AG20443 (cell line): ENCODE results near the gene IFNG.
"Not testable (repeated sequence)": the region's sequence is repeated elsewhere in the genome, so short reads cannot be mapped to it uniquely, and the experiment has no call there.

Experiments
- DNase-seq: peaks from one replicate; pipeline ENCODE4 v3.0.0; 2012; ENCODE audit warnings: low spot score, mixed read lengths

The IFNG gene

GRCh38 chr12:68159681-68160304 lies at the start of gene IFNG:
IFNG (minus strand) TSS chr12:68159740; CDS start chr12:68159615, 125 bp downstream.
- no peak for DNase-seq

- not testable (repeated sequence) for DNase-seq
Observed at GRCh38 chr12:68209048-68209728, 49.6 kb upstream of the IFNG start.

GRCh38 chr12:68207276-68207675 lies 47.7 kb upstream of the IFNG start:
- no peak for DNase-seq

GRCh38 chr12:68206446-68206845 lies 46.9 kb upstream of the IFNG start:
- DNase-seq: no peak

GRCh38 chr12:68203460-68203875 lies 43.9 kb upstream of the IFNG start:
- DNase-seq: no peak

GRCh38 chr12:68200854-68201253 lies 41.3 kb upstream of the IFNG start:
- no peak for DNase-seq

- DNase-seq: no peak
Observed at GRCh38 chr12:68199127-68199526, 39.6 kb upstream of the IFNG start.

- DNase-seq: no peak
Observed at GRCh38 chr12:68198507-68199086, 39.1 kb upstream of the IFNG start.

- DNase-seq: no peak
Observed at GRCh38 chr12:68190301-68190700, 30.8 kb upstream of the IFNG start.

GRCh38 chr12:68189821-68190242 lies 30.3 kb upstream of the IFNG start:
- DNase-seq: peak; percentile 29

GRCh38 chr12:68185598-68185997 lies 26.1 kb upstream of the IFNG start:
- no peak for DNase-seq

- no peak for DNase-seq
Observed at GRCh38 chr12:68180792-68181744, 21.5 kb upstream of the IFNG start.

GRCh38 chr12:68178774-68179439 lies 19.4 kb upstream of the IFNG start:
- DNase-seq: no peak

GRCh38 chr12:68178184-68178583 lies 18.6 kb upstream of the IFNG start:
- DNase-seq: no peak

- DNase-seq: no peak
Observed at GRCh38 chr12:68177562-68177961, 18.0 kb upstream of the IFNG start.

GRCh38 chr12:68176257-68176656 lies 16.7 kb upstream of the IFNG start:
- no peak for DNase-seq

- no peak for DNase-seq
Observed at GRCh38 chr12:68175557-68176061, 16.1 kb upstream of the IFNG start.

GRCh38 chr12:68174761-68175160 lies 15.2 kb upstream of the IFNG start:
- not testable (repeated sequence) for DNase-seq

- DNase-seq: no peak
Observed at GRCh38 chr12:68173792-68174191, 14.3 kb upstream of the IFNG start.

GRCh38 chr12:68170726-68171125 lies 11.2 kb upstream of the IFNG start:
- DNase-seq: no peak

GRCh38 chr12:68169213-68169889 lies 9.8 kb upstream of the IFNG start:
- DNase-seq: no peak
